Activated T-helper 2 cell treated with anti-CD3 and anti-CD28 coated beads, Interferon-gamma antibody, Interleukin-2, Interleukin-4, amounts not matched to agents 10 μg/mL and 5 μg/mL and 100 μg/mL, durations not matched to agents 14 hours and 24 hours and 36 hours (primary cell): ENCODE data around the gene NR4A3. TPM values are rescaled to one million over a fixed set of nuclear protein-coding genes. Genes with fewer than 3 reads are reported as not detected.
"Not testable (repeated sequence)": the region's sequence is repeated elsewhere in the genome, so short reads cannot be mapped to it uniquely, and the experiment has no call there.

ENCODE experiments used
- DNase-seq: peaks from one replicate; pipeline ENCODE4 v3.0.0; 2021; ENCODE audit warnings: low spot score
- H3K27ac Mint-ChIP-seq: one replicate; pipeline ENCODE4 v1.8.0; 2021; ENCODE audit warnings: mixed read lengths
- H3K27me3 Mint-ChIP-seq: one replicate; pipeline ENCODE4 v1.8.0; 2021; ENCODE audit warnings: low read depth, mixed read lengths
- H3K36me3 Mint-ChIP-seq: one replicate; pipeline ENCODE4 v1.8.0; 2021; ENCODE audit warnings: low read depth, mixed read lengths
- H3K4me1 Mint-ChIP-seq: one replicate; pipeline ENCODE4 v1.8.0; 2021; ENCODE audit warnings: low read depth, mixed read lengths
- H3K4me3 Mint-ChIP-seq: one replicate; pipeline ENCODE4 v1.8.0; 2021; ENCODE audit warnings: low read depth, mild to moderate bottlenecking, moderate library complexity, mixed read lengths
- H3K9me3 Mint-ChIP-seq: one replicate; pipeline ENCODE4 v1.8.0; 2021; ENCODE audit warnings: mixed read lengths
- intact Hi-C: fragments of 100-400 bp; cut with micrococcal nuclease; formaldehyde crosslinking; loops from one replicate; pipeline ENCODE4 v1.15.1; 2023
- total RNA-seq: library from RNA; stranded (reverse); gene quantifications from 2 replicates; pipeline ENCODE4 v1.2.3, GENCODE V29; 2022

Gene NR4A3
- total RNA-seq, 1 donor from 2014 or later: 169 TPM

- Mint-ChIP-seq H3K27ac (peak overlapping the region; percentile 81), H3K4me1 (peaks cover 70% of the 10 kb centered on the region), H3K36me3 (peaks cover 82% of the 10 kb centered on the region), H3K4me3 (peak overlapping the region; percentile 11), H3K9me3 (peaks cover 12% of the 10 kb centered on the region), H3K27me3 (no peaks in the 10 kb centered on the region)
- intact Hi-C loops: loop anchor here (2.0 to 5.0 kb wide), 4 partner anchors 16 to 56 kb away; partner anchors contain the start of gene STX17
- no peak for DNase-seq
These were observed 29.2 kb downstream of the NR4A3 start for GRCh38 chr9:99850736-99851499.

DNA sequence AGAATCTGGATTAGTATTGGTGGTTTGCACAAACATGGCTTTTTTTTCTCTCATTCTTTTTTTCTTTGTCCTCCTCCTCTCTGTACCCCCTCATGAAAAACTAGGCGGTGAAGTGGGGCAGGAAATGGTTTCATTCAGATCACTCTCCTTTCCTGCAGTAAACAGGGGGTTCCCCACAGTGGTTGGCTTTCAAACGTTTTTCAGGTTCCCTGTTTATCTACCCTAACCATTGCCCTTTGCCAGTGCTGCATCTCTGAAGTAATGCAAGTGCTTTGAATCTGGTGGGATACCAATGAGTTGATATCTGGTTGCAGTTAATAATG is 29.8 kb downstream of the NR4A3 start:
- Mint-ChIP-seq H3K4me3 (no peak overlapping the region), H3K27ac (peak overlapping the region; percentile 81)
- intact Hi-C loops: loop anchor here (2.0 to 5.0 kb wide), 4 partner anchors 15 to 55 kb away; partner anchors contain the start of gene STX17

GRCh38 chr9:99852617-99853016 is 30.9 kb downstream of the NR4A3 start:
- peaks cover 12% of the 10 kb centered on the region for H3K9me3 Mint-ChIP-seq
- no peak for DNase-seq
- peaks cover 61% of the 10 kb centered on the region for H3K4me1 Mint-ChIP-seq
- no peak overlapping the region for H3K4me3 Mint-ChIP-seq
- no peak overlapping the region for H3K27ac Mint-ChIP-seq
- intact Hi-C loops: loop anchor here (5.0 kb wide), 1 partner anchor 35 kb away; no protein-coding TSS in a partner anchor
- peaks cover 81% of the 10 kb centered on the region for H3K36me3 Mint-ChIP-seq
- no peaks in the 10 kb centered on the region for H3K27me3 Mint-ChIP-seq

More for the DNA sequence above, 29.8 kb downstream of the NR4A3 start:
- Mint-ChIP-seq H3K27me3 (no peaks in the 10 kb centered on the region), H3K4me1 (peaks cover 68% of the 10 kb centered on the region), H3K36me3 (peaks cover 82% of the 10 kb centered on the region), H3K9me3 (peaks cover 12% of the 10 kb centered on the region)
- DNase-seq: peak; percentile 65

DNA sequence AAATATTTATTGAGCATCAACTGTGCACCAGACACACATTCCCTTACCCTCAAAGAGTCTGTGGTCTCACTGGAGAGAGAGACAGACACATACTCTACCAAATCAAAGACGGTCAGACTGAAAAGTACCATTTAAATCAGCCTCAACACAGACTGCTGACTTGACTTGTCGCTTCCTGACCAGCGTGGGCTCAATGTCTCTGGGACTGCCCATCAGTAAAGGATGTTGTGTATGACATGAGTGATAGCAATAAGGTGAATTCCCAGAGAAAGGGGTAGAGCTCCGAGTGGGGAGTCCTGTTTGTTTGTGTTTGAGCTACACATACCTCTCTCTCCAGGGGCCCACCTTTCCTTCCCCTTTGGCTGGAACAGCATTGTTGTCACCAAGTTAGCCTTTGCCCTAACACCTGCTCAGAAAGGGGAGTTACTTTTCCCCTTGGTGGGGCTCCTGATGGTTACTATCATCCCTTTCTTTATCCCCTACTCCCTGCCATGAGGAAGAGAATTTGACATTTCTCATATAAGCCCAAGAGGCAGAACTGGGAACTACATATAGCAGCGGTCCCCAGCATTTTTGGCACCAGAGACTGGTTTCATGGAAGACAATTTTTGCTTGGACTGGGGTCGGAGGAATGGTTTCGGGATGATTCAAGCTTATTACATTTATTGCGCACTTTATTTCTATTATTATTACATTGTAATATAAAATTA is 33.9 kb downstream of the NR4A3 start:
- Mint-ChIP-seq H3K27ac (no peak overlapping the region), H3K36me3 (peaks cover 81% of the 10 kb centered on the region), H3K9me3 (peaks cover 12% of the 10 kb centered on the region), H3K27me3 (no peaks in the 10 kb centered on the region), H3K4me1 (peaks cover 36% of the 10 kb centered on the region), H3K4me3 (no peak overlapping the region)
- DNase-seq: no peak
- intact Hi-C loops: no loop called here

GRCh38 chr9:99857576-99857975 is 35.9 kb downstream of the NR4A3 start:
- intact Hi-C loops, H3K27me3 Mint-ChIP-seq, H3K4me3 Mint-ChIP-seq, H3K9me3 Mint-ChIP-seq, DNase-seq, H3K27ac Mint-ChIP-seq: not testable (repeated sequence)
- H3K36me3 Mint-ChIP-seq: peaks cover 81% of the 10 kb centered on the region
- H3K4me1 Mint-ChIP-seq: peaks cover 18% of the 10 kb centered on the region

- Mint-ChIP-seq H3K36me3 (peaks cover 81% of the 10 kb centered on the region), H3K4me3 (no peak overlapping the region), H3K9me3 (peaks cover under 1% of the 10 kb centered on the region), H3K27me3 (no peaks in the 10 kb centered on the region), H3K4me1 (peaks cover 14% of the 10 kb centered on the region), H3K27ac (no peak overlapping the region)
- no peak for DNase-seq
- intact Hi-C loops: no loop called here
These were observed 36.4 kb downstream of the NR4A3 start for GRCh38 chr9:99858087-99858486.

DNA sequence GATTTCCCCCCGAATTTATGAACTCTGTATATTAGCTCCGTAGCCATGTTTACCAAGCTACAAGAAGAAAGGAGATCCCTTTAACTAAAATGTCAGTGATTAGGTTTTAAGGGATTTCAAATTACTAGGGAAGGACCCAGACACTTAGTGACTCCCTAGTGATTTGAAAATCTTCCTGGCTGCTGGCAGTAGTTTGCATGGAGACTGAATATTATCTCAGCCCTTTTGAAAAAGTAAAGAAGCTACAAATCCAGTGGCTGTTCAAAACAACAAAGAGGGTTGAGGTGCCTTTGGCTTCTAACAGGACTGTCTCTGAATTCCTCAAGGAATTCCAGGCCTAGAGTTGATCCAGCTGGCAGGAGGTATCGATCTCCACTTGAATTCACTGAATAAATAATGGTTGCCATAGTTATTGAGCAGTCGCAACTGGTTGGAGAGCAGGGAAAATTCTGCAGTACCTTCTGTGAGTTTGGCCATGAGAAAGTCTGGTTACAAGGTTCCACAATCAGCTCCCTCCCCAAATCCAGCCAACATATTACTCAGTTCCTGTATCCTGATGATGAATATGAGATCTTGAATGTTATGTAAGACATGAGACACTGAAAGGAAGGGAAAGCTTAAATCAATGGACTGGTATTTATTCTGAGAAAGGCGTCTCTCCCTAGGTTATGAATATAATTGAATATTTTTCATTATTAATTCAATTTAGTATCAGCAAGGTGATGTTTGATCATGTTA is 37.7 kb downstream of the NR4A3 start:
- H3K36me3 Mint-ChIP-seq: peaks cover 93% of the 10 kb centered on the region
- intact Hi-C loops: no loop called here
- H3K4me1 Mint-ChIP-seq: peaks cover 20% of the 10 kb centered on the region
- H3K27ac Mint-ChIP-seq: no peak overlapping the region
- H3K27me3 Mint-ChIP-seq: no peaks in the 10 kb centered on the region
- H3K9me3 Mint-ChIP-seq: no peaks in the 10 kb centered on the region
- DNase-seq: no peak
- H3K4me3 Mint-ChIP-seq: no peak overlapping the region

GRCh38 chr9:99860266-99860665 is 38.6 kb downstream of the NR4A3 start:
- H3K27me3 Mint-ChIP-seq: no peaks in the 10 kb centered on the region
- no peaks in the 10 kb centered on the region for H3K9me3 Mint-ChIP-seq
- DNase-seq: no peak
- peaks cover 94% of the 10 kb centered on the region for H3K36me3 Mint-ChIP-seq
- intact Hi-C loops: no loop called here
- peaks cover 18% of the 10 kb centered on the region for H3K4me1 Mint-ChIP-seq
- H3K4me3 Mint-ChIP-seq: no peak overlapping the region
- H3K27ac Mint-ChIP-seq: no peak overlapping the region

DNA sequence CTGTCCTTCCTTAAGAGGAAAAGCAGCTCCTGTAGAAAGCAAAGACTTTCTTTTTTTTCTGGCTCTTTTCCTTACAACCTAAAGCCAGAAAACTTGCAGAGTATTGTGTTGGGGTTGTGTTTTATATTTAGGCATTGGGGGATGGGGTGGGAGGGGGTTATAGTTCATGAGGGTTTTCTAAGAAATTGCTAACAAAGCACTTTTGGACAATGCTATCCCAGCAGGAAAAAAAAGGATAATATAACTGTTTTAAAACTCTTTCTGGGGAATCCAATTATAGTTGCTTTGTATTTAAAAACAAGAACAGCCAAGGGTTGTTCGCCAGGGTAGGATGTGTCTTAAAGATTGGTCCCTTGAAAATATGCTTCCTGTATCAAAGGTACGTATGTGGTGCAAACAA is 42.3 kb downstream of the NR4A3 start:
- no peaks in the 10 kb centered on the region for H3K9me3 Mint-ChIP-seq
- H3K36me3 Mint-ChIP-seq: peaks cover 92% of the 10 kb centered on the region
- H3K27ac Mint-ChIP-seq: no peak overlapping the region
- DNase-seq: no peak
- intact Hi-C loops: no loop called here
- H3K4me3 Mint-ChIP-seq: no peak overlapping the region
- no peaks in the 10 kb centered on the region for H3K27me3 Mint-ChIP-seq
- H3K4me1 Mint-ChIP-seq: peaks cover 35% of the 10 kb centered on the region

GRCh38 chr9:99866398-99866797 is 44.7 kb downstream of the NR4A3 start:
- intact Hi-C loops: loop anchor here (2.0 to 5.0 kb wide), 2 partner anchors 16 to 91 kb away; no protein-coding TSS in a partner anchor
- Mint-ChIP-seq H3K27ac (no peak overlapping the region), H3K36me3 (peaks cover 77% of the 10 kb centered on the region), H3K4me1 (peaks cover 43% of the 10 kb centered on the region), H3K9me3 (no peaks in the 10 kb centered on the region), H3K27me3 (no peaks in the 10 kb centered on the region), H3K4me3 (no peak overlapping the region)
- no peak for DNase-seq

GRCh38 chr9:99867536-99867935 is 45.9 kb downstream of the NR4A3 start:
- intact Hi-C loops: loop anchor here (2.0 to 5.0 kb wide), 2 partner anchors 17 to 90 kb away; no protein-coding TSS in a partner anchor
- Mint-ChIP-seq H3K4me3 (no peak overlapping the region), H3K9me3 (no peaks in the 10 kb centered on the region), H3K27me3 (no peaks in the 10 kb centered on the region), H3K4me1 (peaks cover 43% of the 10 kb centered on the region), H3K36me3 (peaks cover 66% of the 10 kb centered on the region), H3K27ac (peak overlapping the region; percentile 54)
- no peak for DNase-seq

- no peak overlapping the region for H3K4me3 Mint-ChIP-seq
These were observed 46.3 kb downstream of the NR4A3 start for GRCh38 chr9:99867968-99868367.

More at GRCh38 chr9:99867968-99868367, 46.3 kb downstream of the NR4A3 start:
- Mint-ChIP-seq H3K27me3 (no peaks in the 10 kb centered on the region), H3K9me3 (no peaks in the 10 kb centered on the region), H3K36me3 (peaks cover 61% of the 10 kb centered on the region), H3K27ac (no peak overlapping the region), H3K4me1 (peaks cover 46% of the 10 kb centered on the region)
- DNase-seq: no peak
- intact Hi-C loops: loop anchor here (2.0 to 5.0 kb wide), 2 partner anchors 17 to 89 kb away; no protein-coding TSS in a partner anchor
